Measurements from ENCODE around the gene UNKL.

The UNKL gene

GRCh38 chr16:1349951-1350350 is 64.6 kb downstream of the UNKL start:
- no peak for DNase-seq

GRCh38 chr16:1349351-1349750 is 65.2 kb downstream of the UNKL start:
- DNase-seq, result no peak

GRCh38 chr16:1348926-1349325 is 65.6 kb downstream of the UNKL start:
- DNase-seq, result no peak

GRCh38 chr16:1348441-1348840 is 66.1 kb downstream of the UNKL start:
- DNase-seq, result no peak

GRCh38 chr16:1347962-1348361 is 66.5 kb downstream of the UNKL start:
- no peak for DNase-seq

GRCh38 chr16:1347286-1347855 is 67.1 kb downstream of the UNKL start:
- no peak for DNase-seq

GRCh38 chr16:1346422-1347285 is 67.8 kb downstream of the UNKL start:
- DNase-seq, result no peak

GRCh38 chr16:1345651-1346421 is 68.7 kb downstream of the UNKL start:
- no peak for DNase-seq

- DNase-seq, result no peak
Observed at GRCh38 chr16:1345087-1345486, 69.4 kb downstream of the UNKL start.

GRCh38 chr16:1344499-1344898 is 70.0 kb downstream of the UNKL start:
- no peak for DNase-seq

- DNase-seq, result no peak
Observed at GRCh38 chr16:1343428-1344242, 70.9 kb downstream of the UNKL start.

- peak; percentile 98 for DNase-seq
Observed at GRCh38 chr16:1342526-1343427, 71.7 kb downstream of the UNKL start.

- DNase-seq, result no peak
Observed at GRCh38 chr16:1341495-1342420, 72.7 kb downstream of the UNKL start.

- DNase-seq, result no peak
Observed at GRCh38 chr16:1340730-1341494, 73.6 kb downstream of the UNKL start.

GRCh38 chr16:1338855-1339675 is 75.4 kb downstream of the UNKL start:
- DNase-seq, result no peak

GRCh38 chr16:1338119-1338730 is 76.3 kb downstream of the UNKL start:
- DNase-seq, result no peak

GRCh38 chr16:1337486-1337885 is 77.0 kb downstream of the UNKL start:
- DNase-seq, result no peak

GRCh38 chr16:1336619-1337018 is 77.9 kb downstream of the UNKL start:
- no peak for DNase-seq

All from activated CD4-positive, alpha-beta T cell treated with anti-CD3 and anti-CD28 coated beads, Interleukin-2, amount 50 U/mL, for 16 hours (primary cell).